Tibial artery (tissue), 4 donors: Measurements from ENCODE around the gene TOP2A.

Experiments used
- DNase-seq, 2 donors: peaks; one replicate each; pipeline ENCODE4 v3.0.0-alpha.2; 2019
- H3K27ac ChIP-seq, 2 donors: fragments of 200-600 bp; sonication (generic) in 1 of 2; 1 replicate in 1 of 2; 2 replicates in 1 of 2; pipeline ENCODE4 v1.5.1; 2018 to 2019; ENCODE audit warnings: mild to moderate bottlenecking in 1 of 2
- H3K27me3 ChIP-seq, 2 donors: fragments of 200-600 bp; sonication (generic) in 1 of 2; one replicate each; pipeline versions ENCODE4 v1.5.1 to v1.6.0; 2016 to 2019
- H3K36me3 ChIP-seq, 3 donors: fragments of 200-600 bp; sonication (generic) in 2 of 3; one replicate each; pipeline ENCODE4 v1.5.1; 2016 to 2019; ENCODE audit warnings: mild to moderate bottlenecking in 2 of 3
- H3K4me1 ChIP-seq, 4 donors: fragments of 200-600 bp; sonication (generic) in 2 of 4; 1 replicate in 3 of 4; 2 replicates in 1 of 4; pipeline ENCODE4 v1.5.1; 2016 to 2019
- H3K4me3 ChIP-seq, 2 donors: fragments of 200-600 bp; sonication (generic) in 1 of 2; 1 replicate in 1 of 2; 2 replicates in 1 of 2; pipeline ENCODE4 v1.5.1; 2018 to 2019; ENCODE audit warnings: mild to moderate bottlenecking in 2 of 2
- H3K9me3 ChIP-seq, 3 donors: fragments of 200-600 bp; sonication (generic) in 1 of 3; one replicate each; pipeline ENCODE4 v1.5.1; 2016 to 2019
- intact Hi-C: fragments of 100-400 bp; cut with DNase I; formaldehyde crosslinking; loops from one replicate; pipeline ENCODE4 v1.15.0; 2023; ENCODE audit warnings: low total_unique reads
- TF ChIP-seq, protein P1 (sequence below), 2 experiments: fragments of 200-600 bp in 1 of 2; fragments of 450-650 bp in 1 of 2; IDR thresholded peaks; one replicate each; pipeline ENCODE4 v1.5.1; 2017 to 2019; ENCODE audit warnings: antibody characterized with exemption in 2 of 2, mild to moderate bottlenecking in 1 of 2, moderate library complexity in 1 of 2

The TOP2A gene

DNA sequence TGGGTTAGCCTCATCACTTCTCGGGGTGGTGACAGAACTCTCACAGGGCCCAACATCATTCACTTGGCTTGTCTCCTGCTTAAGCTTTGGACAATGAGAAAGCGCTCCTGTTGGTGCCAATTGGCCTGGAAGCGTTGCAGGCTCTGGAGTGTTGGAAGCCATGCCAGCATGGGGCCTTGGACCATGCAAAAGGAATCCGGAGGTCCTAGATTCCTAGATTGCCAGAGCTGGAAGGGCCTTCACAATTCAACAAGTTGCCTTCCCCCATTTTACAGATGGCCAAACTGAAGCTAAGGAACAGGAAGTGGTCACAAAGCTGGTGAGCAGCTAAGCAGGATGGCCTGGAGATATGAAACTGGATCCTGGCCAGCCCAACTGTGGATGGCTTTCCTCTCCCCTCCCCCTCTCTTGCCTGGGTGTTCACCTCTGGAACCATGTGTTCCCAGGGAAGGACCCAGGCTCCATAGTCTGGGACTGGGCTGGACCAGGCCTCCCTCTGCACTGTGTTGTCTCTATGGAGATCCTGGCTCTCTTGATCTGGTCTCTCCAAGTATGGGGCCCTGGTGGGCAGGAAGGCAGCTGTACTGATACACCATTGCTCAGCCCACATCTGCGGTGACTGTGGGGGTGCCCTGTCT lies 19.5 kb upstream of the TOP2A start:
- H3K4me3 ChIP-seq, result no peak overlapping the region
- no peaks in the 10 kb centered on the region for H3K9me3 ChIP-seq
- H3K36me3 ChIP-seq, result no peaks in the 10 kb centered on the region
- H3K27ac ChIP-seq, result no peak overlapping the region
- TF ChIP-seq, protein P1, sequence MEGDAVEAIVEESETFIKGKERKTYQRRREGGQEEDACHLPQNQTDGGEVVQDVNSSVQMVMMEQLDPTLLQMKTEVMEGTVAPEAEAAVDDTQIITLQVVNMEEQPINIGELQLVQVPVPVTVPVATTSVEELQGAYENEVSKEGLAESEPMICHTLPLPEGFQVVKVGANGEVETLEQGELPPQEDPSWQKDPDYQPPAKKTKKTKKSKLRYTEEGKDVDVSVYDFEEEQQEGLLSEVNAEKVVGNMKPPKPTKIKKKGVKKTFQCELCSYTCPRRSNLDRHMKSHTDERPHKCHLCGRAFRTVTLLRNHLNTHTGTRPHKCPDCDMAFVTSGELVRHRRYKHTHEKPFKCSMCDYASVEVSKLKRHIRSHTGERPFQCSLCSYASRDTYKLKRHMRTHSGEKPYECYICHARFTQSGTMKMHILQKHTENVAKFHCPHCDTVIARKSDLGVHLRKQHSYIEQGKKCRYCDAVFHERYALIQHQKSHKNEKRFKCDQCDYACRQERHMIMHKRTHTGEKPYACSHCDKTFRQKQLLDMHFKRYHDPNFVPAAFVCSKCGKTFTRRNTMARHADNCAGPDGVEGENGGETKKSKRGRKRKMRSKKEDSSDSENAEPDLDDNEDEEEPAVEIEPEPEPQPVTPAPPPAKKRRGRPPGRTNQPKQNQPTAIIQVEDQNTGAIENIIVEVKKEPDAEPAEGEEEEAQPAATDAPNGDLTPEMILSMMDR (IDR thresholded peaks at IDR 0.05), result no peak
- peak in 1 of 2 donors; percentile 48 for DNase-seq
- no peaks in the 10 kb centered on the region for H3K27me3 ChIP-seq
- intact Hi-C loops, result no loop called here
- peaks cover 0 to 23% (median 16%) of the 10 kb centered on the region in 4 donors for H3K4me1 ChIP-seq

DNA sequence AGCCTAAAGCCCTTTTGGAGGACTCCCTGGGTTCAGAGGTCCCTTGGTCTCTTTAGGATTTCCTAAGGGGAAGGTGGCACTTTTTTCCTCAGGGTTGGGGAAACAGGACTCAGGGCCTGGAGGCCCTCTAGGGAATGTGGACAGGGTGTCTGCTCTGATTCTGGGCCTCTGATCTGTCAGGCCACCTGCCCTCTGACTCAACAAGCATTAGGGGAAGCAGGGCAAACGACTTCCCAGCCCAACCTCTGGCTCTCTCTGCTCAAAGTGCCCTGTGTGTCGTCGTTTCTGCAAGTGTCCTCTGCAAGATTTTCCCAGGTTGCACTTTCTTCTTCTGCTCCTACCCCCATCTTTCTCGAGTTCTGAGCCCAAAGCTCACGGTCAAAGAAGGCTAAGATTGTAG lies 18.9 kb upstream of the TOP2A start:
- intact Hi-C loops, result no loop called here
- Histone ChIP-seq H3K4me1 (peaks cover 0 to 21% (median 13%) of the 10 kb centered on the region in 4 donors), H3K27me3 (no peaks in the 10 kb centered on the region), H3K4me3 (no peak overlapping the region), H3K27ac (no peak overlapping the region), H3K9me3 (no peaks in the 10 kb centered on the region), H3K36me3 (no peaks in the 10 kb centered on the region)
- DNase-seq, result peak in 1 of 2 donors; percentile 25
- TF ChIP-seq, protein P1 (IDR thresholded peaks at IDR 0.05), result no peak

DNA sequence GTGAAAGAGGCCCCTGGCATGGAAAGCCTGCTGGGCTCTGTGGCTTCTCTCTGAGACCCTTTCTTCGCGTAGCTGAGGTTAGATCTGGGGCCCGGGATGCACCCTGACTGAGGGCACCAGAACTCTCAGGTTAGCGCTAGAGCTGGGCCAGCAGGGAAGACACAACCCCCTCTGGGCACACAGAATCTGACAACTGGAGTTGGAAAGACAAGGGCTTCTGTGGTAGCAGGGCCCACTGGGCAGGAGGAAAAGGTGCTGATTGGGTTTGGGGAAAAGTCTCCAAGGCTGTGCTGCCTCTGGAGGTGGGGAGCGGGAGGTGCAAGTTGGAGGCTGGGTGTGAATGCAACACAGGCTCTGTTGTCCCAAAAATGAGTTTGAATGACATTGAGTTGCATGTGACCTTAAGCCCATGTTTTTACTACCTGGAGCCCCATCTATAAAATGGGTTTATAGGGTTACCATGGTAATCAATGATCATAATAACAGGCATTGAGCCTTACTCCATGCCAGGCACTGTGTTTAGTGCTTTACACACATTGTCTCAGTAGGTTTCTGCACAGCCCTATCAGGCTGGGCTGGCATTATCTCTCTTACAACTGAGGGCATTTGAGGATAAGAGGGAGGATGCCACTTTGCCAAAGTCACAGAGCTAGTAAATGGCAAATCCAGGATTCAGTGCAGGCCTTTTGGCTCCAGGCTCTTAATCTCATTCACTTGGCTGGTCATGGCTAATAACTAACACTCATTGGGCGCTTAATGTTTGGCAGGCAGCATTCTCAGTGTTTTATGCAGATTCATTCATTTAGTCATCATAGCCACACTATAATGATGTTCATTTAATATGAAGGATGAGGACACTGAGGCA lies 16.1 kb upstream of the TOP2A start:
- no peaks in the 10 kb centered on the region for H3K36me3 ChIP-seq
- DNase-seq, result peak in 1 of 2 donors; percentile 49
- TF ChIP-seq, protein P1 (IDR thresholded peaks at IDR 0.05), result peak; percentile 13 to 40
- H3K9me3 ChIP-seq, result no peaks in the 10 kb centered on the region
- peak overlapping the region; percentile 26 to 62 for H3K27ac ChIP-seq
- intact Hi-C loops, result no loop called here
- H3K27me3 ChIP-seq, result no peaks in the 10 kb centered on the region
- no peak overlapping the region for H3K4me3 ChIP-seq
- H3K4me1 ChIP-seq, result peaks cover 0 to 19% (median 11%) of the 10 kb centered on the region in 4 donors

DNA sequence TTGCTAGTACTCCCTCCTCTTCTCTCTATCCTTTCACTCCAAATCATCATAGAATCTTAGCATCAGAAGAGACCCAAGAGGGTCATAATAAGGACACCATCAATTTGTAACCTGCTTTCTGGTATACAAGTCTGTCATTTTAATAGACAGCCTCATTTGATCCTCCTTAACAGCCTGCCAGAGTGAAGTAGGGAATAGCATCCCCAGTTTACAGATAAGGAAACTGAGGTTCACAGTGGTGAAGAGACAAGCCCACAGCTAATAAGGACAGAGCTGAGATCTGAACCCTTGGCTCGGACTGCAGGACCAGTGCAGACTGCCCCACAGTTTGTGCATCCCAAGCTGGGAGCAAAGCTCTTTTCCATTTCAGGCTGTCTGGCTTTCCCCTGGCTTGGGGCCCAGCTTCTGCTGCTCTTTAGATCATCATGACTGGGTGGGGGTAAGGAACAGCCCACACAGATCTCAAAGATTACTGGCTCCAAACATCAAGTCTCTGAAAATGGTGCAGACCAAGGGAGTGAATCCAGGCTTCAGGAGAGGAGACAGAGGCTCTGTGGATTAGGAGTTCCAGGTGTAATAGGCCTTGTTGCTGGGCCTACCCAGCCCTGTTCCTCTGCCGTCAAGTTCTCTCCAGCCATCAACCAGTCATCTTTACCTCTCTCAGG lies 15.3 kb upstream of the TOP2A start:
- Histone ChIP-seq H3K27ac (peak overlapping the region; percentile 26 to 62), H3K27me3 (no peaks in the 10 kb centered on the region), H3K36me3 (no peaks in the 10 kb centered on the region), H3K4me3 (no peak overlapping the region), H3K9me3 (no peaks in the 10 kb centered on the region), H3K4me1 (peaks cover 0 to 19% (median 11%) of the 10 kb centered on the region in 4 donors)
- intact Hi-C loops, result no loop called here
- DNase-seq, result peak; percentile 44 to 81
- TF ChIP-seq, protein P1 (IDR thresholded peaks at IDR 0.05), result no peak

DNA sequence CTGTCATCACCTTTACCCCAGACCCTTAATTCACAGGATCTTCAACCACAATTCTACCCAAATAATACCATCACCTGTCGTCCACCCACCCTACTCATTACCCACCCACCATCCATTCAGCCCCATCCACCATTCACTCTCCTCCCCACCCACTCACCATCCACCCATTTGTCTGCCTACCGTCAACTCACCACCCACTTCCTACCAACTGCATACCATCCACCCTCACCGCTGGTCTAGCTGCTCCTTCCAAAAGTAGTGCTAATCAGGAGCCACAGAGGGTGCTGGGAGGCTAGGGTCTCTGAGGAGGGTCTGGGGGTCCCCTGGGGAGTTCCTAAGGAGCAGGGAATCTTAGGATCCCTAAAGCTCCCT lies 13.5 kb upstream of the TOP2A start:
- TF ChIP-seq, protein P1 (IDR thresholded peaks at IDR 0.05), result no peak

More for the DNA sequence above, 13.5 kb upstream of the TOP2A start:
- H3K4me3 ChIP-seq, result no peak overlapping the region
- no peaks in the 10 kb centered on the region for H3K27me3 ChIP-seq
- intact Hi-C loops, result no loop called here
- no peak overlapping the region for H3K27ac ChIP-seq
- DNase-seq, result peak in 1 of 2 donors; percentile 19
- peaks cover 0 to 12% (median 8%) of the 10 kb centered on the region in 4 donors for H3K4me1 ChIP-seq
- no peaks in the 10 kb centered on the region for H3K36me3 ChIP-seq
- H3K9me3 ChIP-seq, result no peaks in the 10 kb centered on the region
